Measurements from ENCODE around the gene ENPP6. TPM values are rescaled to one million over a fixed set of nuclear protein-coding genes. Genes with fewer than 3 reads are reported as not detected.

Gene ENPP6
- total and polyA plus RNA-seq, 7 experiments from 2014 or later: 3.1 TPM; not detected in 6

- no peaks in the 10 kb centered on the region for H3K27me3 Mint-ChIP-seq
- H3K36me3 Mint-ChIP-seq: peaks cover 0 to 2% (median 0%) of the 10 kb centered on the region in 5 donors
- no peaks in the 10 kb centered on the region for H3K9me3 ChIP-seq (ENCODE audit: control insufficient read depth in 2 of 3, low read length in 3 of 3)
- ATAC-seq (no peak), DNase-seq (no peak)
- no peaks in the 10 kb centered on the region for H3K4me1 ChIP-seq (ENCODE audit: control insufficient read depth in 2 of 2, insufficient read depth in 2 of 2, low read length in 2 of 2)
- H3K4me3 Mint-ChIP-seq: no peak overlapping the region
- intact Hi-C loops (cut with micrococcal nuclease): no loop called here
- H3K9me3 Mint-ChIP-seq: no peaks in the 10 kb centered on the region
- no peaks in the 10 kb centered on the region for H3K27me3 ChIP-seq (ENCODE audit: control insufficient read depth in 2 of 2, insufficient read depth in 2 of 2, low read length in 2 of 2)
- H3K4me3 ChIP-seq (ENCODE audit: low read length): no peak overlapping the region
- H3K36me3 ChIP-seq (ENCODE audit: control insufficient read depth in 2 of 3, insufficient read depth in 3 of 3, low read length in 3 of 3): no peaks in the 10 kb centered on the region
- H3K27ac ChIP-seq (ENCODE audit: low read depth, low read length): no peak overlapping the region
- H3K4me1 Mint-ChIP-seq: peaks cover 0 to 16% (median 0%) of the 10 kb centered on the region in 7 donors
- CTCF ChIA-PET: interaction anchor here (2.0 kb wide), 1 partner anchor 11 kb away, joined by 6 read pairs; no protein-coding TSS in a partner anchor
- POLR2A ChIA-PET: no interaction called here
- H3K27ac Mint-ChIP-seq: no peak overlapping the region
Observed at GRCh38 chr4:184253072-184253420, 35.4 kb upstream of the ENPP6 start.

- Histone ChIP-seq H3K9me3 (ENCODE audit: control insufficient read depth in 2 of 3, low read length in 3 of 3) (no peaks in the 10 kb centered on the region), H3K4me1 (ENCODE audit: control insufficient read depth in 2 of 2, insufficient read depth in 2 of 2, low read length in 2 of 2) (no peaks in the 10 kb centered on the region), H3K4me3 (ENCODE audit: low read length) (no peak overlapping the region), H3K27ac (ENCODE audit: low read depth, low read length) (no peak overlapping the region), H3K36me3 (ENCODE audit: control insufficient read depth in 2 of 3, insufficient read depth in 3 of 3, low read length in 3 of 3) (no peaks in the 10 kb centered on the region), H3K27me3 (ENCODE audit: control insufficient read depth in 2 of 2, insufficient read depth in 2 of 2, low read length in 2 of 2) (no peaks in the 10 kb centered on the region)
- H3K36me3 Mint-ChIP-seq: peaks cover 0 to 2% (median 0%) of the 10 kb centered on the region in 5 donors
- no peaks in the 10 kb centered on the region for H3K27me3 Mint-ChIP-seq
- ChIA-PET CTCF (interaction anchor here (0.8 to 1.2 kb wide), 3 partner anchors 85 to 843 kb away, joined by 3 to 4 read pairs (median 4); no protein-coding TSS in a partner anchor), POLR2A (interaction anchor here (0.8 kb wide), 1 partner anchor 191 kb away, joined by 3 read pairs; no protein-coding TSS in a partner anchor)
- ATAC-seq (no peak), DNase-seq (peak in 1 of 9 donors; percentile 33)
- no peaks in the 10 kb centered on the region for H3K9me3 Mint-ChIP-seq
- H3K4me3 Mint-ChIP-seq: peak overlapping the region in 1 of 10 donors; percentile 18
- peaks cover 0 to 16% (median 0%) of the 10 kb centered on the region in 7 donors for H3K4me1 Mint-ChIP-seq
- intact Hi-C loops (cut with micrococcal nuclease): no loop called here
- H3K27ac Mint-ChIP-seq: peak overlapping the region in 1 of 9 donors; percentile 63
Observed at GRCh38 chr4:184252136-184253071, 34.7 kb upstream of the ENPP6 start.

- Histone ChIP-seq H3K9me3 (ENCODE audit: control insufficient read depth in 2 of 3, low read length in 3 of 3) (no peaks in the 10 kb centered on the region), H3K4me1 (ENCODE audit: control insufficient read depth in 2 of 2, insufficient read depth in 2 of 2, low read length in 2 of 2) (no peaks in the 10 kb centered on the region), H3K27me3 (ENCODE audit: control insufficient read depth in 2 of 2, insufficient read depth in 2 of 2, low read length in 2 of 2) (no peaks in the 10 kb centered on the region), H3K27ac (ENCODE audit: low read depth, low read length) (no peak overlapping the region), H3K36me3 (ENCODE audit: control insufficient read depth in 2 of 3, insufficient read depth in 3 of 3, low read length in 3 of 3) (no peaks in the 10 kb centered on the region), H3K4me3 (ENCODE audit: low read length) (no peak overlapping the region)
- Mint-ChIP-seq H3K36me3 (peaks cover 0 to 2% (median 0%) of the 10 kb centered on the region in 5 donors), H3K4me3 (no peak overlapping the region), H3K27me3 (peaks cover 0 to 3% (median 0%) of the 10 kb centered on the region in 5 donors), H3K27ac (no peak overlapping the region), H3K4me1 (peaks cover 0 to 14% (median 0%) of the 10 kb centered on the region in 7 donors), H3K9me3 (no peaks in the 10 kb centered on the region)
- no peak for ATAC-seq
- intact Hi-C loops (cut with micrococcal nuclease): loop anchor here (1.0 to 2.0 kb wide), 6 partner anchors 21 to 779 kb away; no protein-coding TSS in a partner anchor
- CTCF ChIA-PET: interaction anchor here (0.7 to 1.2 kb wide), 4 partner anchors 28 to 844 kb away, joined by 3 to 4 read pairs (median 4); no protein-coding TSS in a partner anchor
- DNase-seq: no peak
- POLR2A ChIA-PET: no interaction called here
Observed at GRCh38 chr4:184251670-184251980, 34.0 kb upstream of the ENPP6 start.

DNA sequence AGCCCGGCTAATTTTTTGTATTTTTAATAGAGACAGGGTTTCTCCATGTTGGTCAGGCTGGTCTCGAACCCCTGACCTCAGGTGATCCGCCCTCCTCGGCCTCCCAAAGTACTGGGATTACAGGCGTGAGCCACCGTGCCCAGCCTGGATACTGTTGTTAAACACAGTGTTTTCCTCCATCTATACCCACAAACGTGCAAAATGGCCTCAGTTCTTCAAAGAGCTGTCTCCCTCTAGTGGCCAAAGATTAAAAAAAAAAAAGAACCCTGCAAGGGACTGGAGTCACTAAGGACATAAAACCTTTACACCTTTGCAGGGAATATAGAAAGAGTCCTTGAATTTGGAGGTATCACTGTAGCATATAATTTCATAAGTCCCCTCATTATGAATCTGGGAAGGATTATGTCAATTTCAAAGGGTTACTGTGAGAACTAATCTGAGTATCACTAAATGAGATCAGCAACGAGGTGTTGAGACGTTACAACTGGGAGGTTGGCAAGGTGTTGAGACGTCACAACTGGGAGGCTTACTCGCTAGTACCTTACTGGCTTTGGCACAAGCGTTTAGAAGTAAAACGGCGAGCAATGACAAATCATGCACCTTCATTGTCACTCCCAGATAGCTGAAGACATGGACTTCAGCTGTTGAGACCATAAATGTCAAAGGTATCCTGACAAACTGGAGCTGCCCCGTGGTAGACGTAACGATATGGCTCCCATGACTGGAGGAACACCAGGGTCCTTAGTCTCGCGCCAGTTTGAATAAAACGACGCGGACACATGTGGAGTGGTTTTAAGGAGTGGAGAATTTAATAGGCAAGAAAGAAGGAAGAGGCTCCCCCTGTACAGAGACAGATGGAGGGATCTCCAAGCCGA lies 33.4 kb upstream of the ENPP6 start:
- Mint-ChIP-seq H3K36me3 (peaks cover 0 to 2% (median 0%) of the 10 kb centered on the region in 5 donors), H3K4me3 (no peak overlapping the region), H3K9me3 (no peaks in the 10 kb centered on the region), H3K27me3 (peaks cover 0 to 4% (median 0%) of the 10 kb centered on the region in 5 donors), H3K27ac (peak overlapping the region in 4 of 9 donors; percentile 1 to 65 (median 14)), H3K4me1 (peaks cover 0 to 14% (median 0%) of the 10 kb centered on the region in 7 donors)
- no peaks in the 10 kb centered on the region for H3K4me1 ChIP-seq (ENCODE audit: control insufficient read depth in 2 of 2, insufficient read depth in 2 of 2, low read length in 2 of 2)
- ChIA-PET CTCF (interaction anchor here (0.6 to 1.2 kb wide), 5 partner anchors 27 to 845 kb away, joined by 3 to 4 read pairs (median 3); no protein-coding TSS in a partner anchor), POLR2A (no interaction called here)
- intact Hi-C loops (cut with micrococcal nuclease): loop anchor here (1.0 to 2.0 kb wide), 7 partner anchors 14 to 779 kb away; no protein-coding TSS in a partner anchor
- H3K9me3 ChIP-seq (ENCODE audit: control insufficient read depth in 2 of 3, low read length in 3 of 3): no peaks in the 10 kb centered on the region
- H3K4me3 ChIP-seq (ENCODE audit: low read length): no peak overlapping the region
- peak in 7 of 9 donors; percentile 26 to 67 (median 59) for DNase-seq
- H3K27ac ChIP-seq (ENCODE audit: low read depth, low read length): no peak overlapping the region
- no peaks in the 10 kb centered on the region for H3K27me3 ChIP-seq (ENCODE audit: control insufficient read depth in 2 of 2, insufficient read depth in 2 of 2, low read length in 2 of 2)
- ATAC-seq: peak; percentile 82
- no peaks in the 10 kb centered on the region for H3K36me3 ChIP-seq (ENCODE audit: control insufficient read depth in 2 of 3, insufficient read depth in 3 of 3, low read length in 3 of 3)

- H3K9me3 ChIP-seq (ENCODE audit: control insufficient read depth in 2 of 3, low read length in 3 of 3): no peaks in the 10 kb centered on the region
- intact Hi-C loops (cut with micrococcal nuclease): no loop called here
- ChIA-PET CTCF (interaction anchor here (0.7 to 0.9 kb wide), 3 partner anchors 9 to 778 kb away, joined by 3 read pairs; no protein-coding TSS in a partner anchor), POLR2A (no interaction called here)
- peaks cover 0 to 4% (median 0%) of the 10 kb centered on the region in 5 donors for H3K27me3 Mint-ChIP-seq
- ATAC-seq: no peak
- H3K4me3 ChIP-seq (ENCODE audit: low read length): no peak overlapping the region
- H3K27me3 ChIP-seq (ENCODE audit: control insufficient read depth in 2 of 2, insufficient read depth in 2 of 2, low read length in 2 of 2): no peaks in the 10 kb centered on the region
- no peaks in the 10 kb centered on the region for H3K36me3 ChIP-seq (ENCODE audit: control insufficient read depth in 2 of 3, insufficient read depth in 3 of 3, low read length in 3 of 3)
- H3K4me1 Mint-ChIP-seq: peaks cover 0 to 14% (median 0%) of the 10 kb centered on the region in 7 donors
- H3K36me3 Mint-ChIP-seq: peaks cover 0 to 3% (median 0%) of the 10 kb centered on the region in 5 donors
- no peak overlapping the region for H3K27ac ChIP-seq (ENCODE audit: low read depth, low read length)
- no peak overlapping the region for H3K27ac Mint-ChIP-seq
- no peak overlapping the region for H3K4me3 Mint-ChIP-seq
- H3K9me3 Mint-ChIP-seq: no peaks in the 10 kb centered on the region
- DNase-seq: no peak
- H3K4me1 ChIP-seq (ENCODE audit: control insufficient read depth in 2 of 2, insufficient read depth in 2 of 2, low read length in 2 of 2): no peaks in the 10 kb centered on the region
Observed at GRCh38 chr4:184248216-184248615, 30.5 kb upstream of the ENPP6 start.

DNA sequence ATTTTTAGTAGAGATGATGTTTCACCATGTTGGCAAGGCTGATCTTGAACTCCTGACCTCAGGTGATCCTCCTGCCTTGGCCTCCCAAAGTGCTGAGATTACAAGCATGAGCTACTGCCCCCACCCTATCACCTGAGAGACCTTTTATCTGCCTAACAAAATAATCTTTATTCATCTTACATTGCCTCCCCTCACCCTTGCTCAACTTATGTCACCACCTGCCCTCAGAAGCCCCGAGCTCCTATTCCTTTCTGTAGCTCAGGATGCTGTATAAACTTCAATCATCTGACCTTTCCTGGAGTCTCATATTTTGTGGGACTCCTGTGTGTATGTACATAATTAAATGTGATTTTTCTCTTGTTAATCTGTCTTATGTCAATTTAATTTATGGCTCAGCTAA lies 29.7 kb upstream of the ENPP6 start:
- intact Hi-C loops (cut with micrococcal nuclease): no loop called here
- no peak for ATAC-seq
- no peaks in the 10 kb centered on the region for H3K9me3 Mint-ChIP-seq
- H3K4me3 ChIP-seq (ENCODE audit: low read length): no peak overlapping the region
- H3K27ac ChIP-seq (ENCODE audit: low read depth, low read length): no peak overlapping the region
- ChIA-PET CTCF (interaction anchor here (0.7 to 0.9 kb wide), 5 partner anchors 9 to 778 kb away, joined by 3 read pairs; no protein-coding TSS in a partner anchor), POLR2A (no interaction called here)
- H3K27ac Mint-ChIP-seq: peak overlapping the region in 1 of 9 donors; percentile 13
- H3K9me3 ChIP-seq (ENCODE audit: control insufficient read depth in 2 of 3, low read length in 3 of 3): no peaks in the 10 kb centered on the region
- peaks cover 0 to 14% (median 0%) of the 10 kb centered on the region in 7 donors for H3K4me1 Mint-ChIP-seq
- no peak overlapping the region for H3K4me3 Mint-ChIP-seq
- peaks cover 0 to 4% (median 0%) of the 10 kb centered on the region in 5 donors for H3K27me3 Mint-ChIP-seq
- no peak for DNase-seq
- H3K36me3 ChIP-seq (ENCODE audit: control insufficient read depth in 2 of 3, insufficient read depth in 3 of 3, low read length in 3 of 3): no peaks in the 10 kb centered on the region
- no peaks in the 10 kb centered on the region for H3K4me1 ChIP-seq (ENCODE audit: control insufficient read depth in 2 of 2, insufficient read depth in 2 of 2, low read length in 2 of 2)
- H3K27me3 ChIP-seq (ENCODE audit: control insufficient read depth in 2 of 2, insufficient read depth in 2 of 2, low read length in 2 of 2): no peaks in the 10 kb centered on the region
- peaks cover 0 to 3% (median 0%) of the 10 kb centered on the region in 5 donors for H3K36me3 Mint-ChIP-seq
